C4-2B (cell line): ENCODE results near the gene CAPN13.
"Not testable (repeated sequence)": the region's sequence is repeated elsewhere in the genome, so short reads cannot be mapped to it uniquely, and the experiment has no call there.

Source experiments
- H3K27ac ChIP-seq: fragments of 450-650 bp; 2 replicates; pipeline ENCODE4 v1.5.1; 2017
- ZFX ChIP-seq: fragments of 450-650 bp; IDR thresholded peaks from 2 replicates; pipeline ENCODE4 v1.6.1; 2017
- TF ChIP-seq, protein P1 (sequence below): fragments of 450-650 bp; conservative IDR thresholded peaks from 2 replicates; pipeline ENCODE4 v1.5.1; 2017; ENCODE audit warnings: mild to moderate bottlenecking

The CAPN13 gene

GRCh38 chr2:30701782-30702181 is 105.5 kb downstream of the CAPN13 start:
- TF ChIP-seq, protein P1, sequence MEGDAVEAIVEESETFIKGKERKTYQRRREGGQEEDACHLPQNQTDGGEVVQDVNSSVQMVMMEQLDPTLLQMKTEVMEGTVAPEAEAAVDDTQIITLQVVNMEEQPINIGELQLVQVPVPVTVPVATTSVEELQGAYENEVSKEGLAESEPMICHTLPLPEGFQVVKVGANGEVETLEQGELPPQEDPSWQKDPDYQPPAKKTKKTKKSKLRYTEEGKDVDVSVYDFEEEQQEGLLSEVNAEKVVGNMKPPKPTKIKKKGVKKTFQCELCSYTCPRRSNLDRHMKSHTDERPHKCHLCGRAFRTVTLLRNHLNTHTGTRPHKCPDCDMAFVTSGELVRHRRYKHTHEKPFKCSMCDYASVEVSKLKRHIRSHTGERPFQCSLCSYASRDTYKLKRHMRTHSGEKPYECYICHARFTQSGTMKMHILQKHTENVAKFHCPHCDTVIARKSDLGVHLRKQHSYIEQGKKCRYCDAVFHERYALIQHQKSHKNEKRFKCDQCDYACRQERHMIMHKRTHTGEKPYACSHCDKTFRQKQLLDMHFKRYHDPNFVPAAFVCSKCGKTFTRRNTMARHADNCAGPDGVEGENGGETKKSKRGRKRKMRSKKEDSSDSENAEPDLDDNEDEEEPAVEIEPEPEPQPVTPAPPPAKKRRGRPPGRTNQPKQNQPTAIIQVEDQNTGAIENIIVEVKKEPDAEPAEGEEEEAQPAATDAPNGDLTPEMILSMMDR, result no peak
- no peak for TF ChIP-seq ZFX
- no peak overlapping the region for H3K27ac ChIP-seq

DNA sequence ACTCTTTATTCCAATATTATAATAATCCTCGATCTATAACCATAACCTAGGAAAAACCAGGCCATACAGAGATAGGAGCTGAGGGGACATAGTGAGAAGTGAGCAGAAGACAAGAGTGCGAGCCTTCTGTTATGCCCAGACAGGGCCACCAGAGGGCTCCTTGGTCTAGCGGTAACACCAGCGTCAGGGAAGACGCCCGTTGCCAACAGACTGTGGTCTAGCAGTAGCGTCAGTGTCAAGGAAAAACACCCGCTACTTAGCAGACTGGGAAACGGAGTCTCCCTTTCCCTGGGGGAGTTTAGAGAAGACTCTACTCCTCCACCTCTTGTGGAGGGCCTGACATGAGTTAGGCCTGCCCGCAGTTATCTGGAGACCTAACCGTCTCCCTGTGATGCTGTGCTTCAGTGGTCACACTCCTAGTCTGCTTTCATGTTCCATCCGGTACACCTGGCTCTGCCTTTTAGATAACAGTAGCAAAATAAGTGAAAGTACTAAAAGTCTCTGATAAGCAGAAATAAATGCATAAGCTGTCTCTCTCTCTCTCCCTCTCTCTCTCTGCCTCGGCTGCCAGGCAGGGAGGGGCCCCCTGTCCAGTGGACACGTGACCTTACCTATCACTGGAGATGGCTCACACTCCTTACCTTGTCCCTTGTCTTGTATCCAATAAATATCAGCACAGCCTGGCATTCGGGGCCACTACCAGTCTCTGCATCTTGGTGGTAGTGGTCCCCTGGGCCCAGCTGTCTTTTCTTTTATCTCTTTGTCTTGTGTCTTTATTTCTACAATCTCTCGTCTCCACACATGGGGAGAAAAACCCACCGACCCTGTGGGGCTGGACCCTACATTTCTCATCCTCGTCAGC is 109.8 kb downstream of the CAPN13 start:
- TF ChIP-seq, protein P1, result peak; percentile 57
- not testable (repeated sequence) for H3K27ac ChIP-seq

DNA sequence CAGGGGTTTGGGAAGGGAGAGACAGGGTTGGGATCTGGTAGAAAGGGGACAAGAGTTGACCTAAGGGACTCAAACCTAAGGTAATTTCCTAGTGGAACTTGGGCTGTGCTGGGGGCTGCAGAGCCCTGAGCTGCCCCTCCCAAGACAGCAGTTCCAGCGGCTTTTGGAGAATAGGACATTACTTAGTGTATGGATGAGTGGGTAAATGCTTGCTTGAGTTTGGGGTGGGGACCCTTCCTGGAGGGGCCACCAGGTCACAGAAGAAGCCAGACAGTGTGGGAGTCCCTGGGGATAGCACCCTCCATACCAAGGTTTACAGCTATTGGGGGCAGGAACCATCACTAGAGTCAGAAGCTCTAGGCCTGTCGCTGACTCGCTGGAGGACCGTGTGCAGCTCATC is 111.5 kb downstream of the CAPN13 start:
- TF ChIP-seq, protein P1, result no peak
- no peak for TF ChIP-seq ZFX
- no peak overlapping the region for H3K27ac ChIP-seq

- H3K27ac ChIP-seq, result no peak overlapping the region
- no peak for TF ChIP-seq ZFX
- TF ChIP-seq, protein P1, result no peak
Observed at GRCh38 chr2:30694286-30695055, 112.8 kb downstream of the CAPN13 start.

DNA sequence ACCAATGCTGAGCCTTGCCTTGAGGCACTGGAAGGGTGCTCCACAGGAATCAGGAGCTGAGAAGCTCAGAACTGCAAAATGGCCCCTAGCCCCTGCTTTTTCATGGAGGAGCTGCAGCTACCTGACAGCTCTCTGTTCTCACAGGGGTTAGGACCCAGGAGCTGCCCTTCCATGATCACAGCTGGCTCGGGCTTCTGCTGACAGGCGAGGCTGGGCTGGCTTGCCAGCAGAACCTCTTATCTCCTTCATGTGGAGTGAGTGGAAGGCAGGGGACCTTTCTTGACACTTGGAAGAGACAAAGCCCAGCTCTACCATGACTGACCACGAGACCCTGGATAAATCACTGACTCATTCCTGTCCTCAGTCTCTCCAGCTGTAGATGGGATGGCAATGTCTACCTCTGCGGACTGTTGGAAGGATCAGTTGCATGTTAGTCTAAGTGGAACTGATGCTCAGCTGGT is 113.4 kb downstream of the CAPN13 start:
- TF ChIP-seq ZFX, result no peak
- TF ChIP-seq, protein P1, result no peak
- no peak overlapping the region for H3K27ac ChIP-seq

- no peak for TF ChIP-seq ZFX
- TF ChIP-seq, protein P1, result no peak
Observed at GRCh38 chr2:30692829-30693275, 114.4 kb downstream of the CAPN13 start.

More at GRCh38 chr2:30692829-30693275, 114.4 kb downstream of the CAPN13 start:
- H3K27ac ChIP-seq, result no peak overlapping the region
